ENCODE results near the gene TTLL1.

Gene TTLL1

GRCh38 chr22:42993651-42994275 lies 95.4 kb downstream of the TTLL1 start:
- no peak for DNase-seq (ENCODE audit: low spot score)

- DNase-seq (ENCODE audit: low spot score) = no peak
Measured at GRCh38 chr22:42992886-42993479, 96.2 kb downstream of the TTLL1 start.

GRCh38 chr22:42992092-42992491 lies 97.1 kb downstream of the TTLL1 start:
- no peak for DNase-seq (ENCODE audit: low spot score)

- DNase-seq (ENCODE audit: low spot score) = no peak
Measured at GRCh38 chr22:42991010-42991651, 98.1 kb downstream of the TTLL1 start.

- DNase-seq (ENCODE audit: low spot score) = no peak
Measured at GRCh38 chr22:42990131-42990838, 98.9 kb downstream of the TTLL1 start.

Data from hematopoietic multipotent progenitor cell treated with erythropoietin and hydrocortisone succinate and interleukin-3 and kit ligand, for 17 days (in vitro differentiated cells).